ENCODE measurements around the gene FOCAD. TPM values are rescaled to one million over a fixed set of nuclear protein-coding genes. Genes with fewer than 3 reads are reported as not detected.

The FOCAD gene
- total and polyA plus RNA-seq, 10 of the 15 experiments (the other 5 are each of a cell fraction or from before 2014, with no cell fraction given), result 13.7 to 93.0 (median 41.8) TPM

DNA sequence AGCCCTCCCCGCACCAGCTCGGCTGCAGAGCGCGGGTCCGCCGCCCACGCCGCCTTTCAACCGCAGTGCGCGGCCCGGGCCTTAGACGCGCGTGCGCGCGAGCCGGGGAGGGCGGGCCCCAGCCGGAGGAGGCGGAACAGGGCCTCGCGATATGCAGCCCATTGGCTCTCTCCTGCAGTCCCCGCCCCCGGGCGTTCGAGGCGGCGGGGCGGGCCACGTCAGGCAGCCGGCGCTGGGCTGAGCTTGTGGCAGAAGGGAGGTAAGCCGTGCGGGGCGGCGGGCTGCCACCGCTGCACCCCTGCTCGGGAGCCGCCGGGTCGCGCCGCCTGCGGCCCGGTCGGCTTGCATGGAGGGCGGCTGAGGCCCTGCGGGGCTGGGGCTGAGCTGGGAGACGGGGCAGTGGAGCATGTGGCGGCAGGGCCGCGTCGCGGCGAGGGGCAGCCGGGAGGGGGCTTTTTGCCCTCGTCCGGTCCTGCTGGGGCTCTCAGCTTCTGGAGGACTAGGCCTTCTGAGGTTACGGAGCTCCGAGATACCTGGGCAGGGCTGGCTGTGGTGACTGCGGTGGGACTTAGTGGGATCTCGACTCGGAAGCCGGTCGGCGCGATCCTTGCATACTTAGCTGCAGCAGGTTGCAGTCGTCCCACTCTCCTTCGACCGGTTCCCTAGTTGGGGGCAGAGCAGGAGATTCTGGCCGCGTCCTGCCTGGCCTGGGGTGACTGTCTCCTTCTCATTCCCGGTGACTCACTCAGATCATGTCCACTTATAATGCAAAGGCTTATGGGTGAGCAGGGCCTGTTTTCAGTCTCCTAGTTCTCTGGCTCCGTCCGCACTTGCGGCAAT is at the start of gene FOCAD (continued):
- TF ChIP-seq, protein P1, sequence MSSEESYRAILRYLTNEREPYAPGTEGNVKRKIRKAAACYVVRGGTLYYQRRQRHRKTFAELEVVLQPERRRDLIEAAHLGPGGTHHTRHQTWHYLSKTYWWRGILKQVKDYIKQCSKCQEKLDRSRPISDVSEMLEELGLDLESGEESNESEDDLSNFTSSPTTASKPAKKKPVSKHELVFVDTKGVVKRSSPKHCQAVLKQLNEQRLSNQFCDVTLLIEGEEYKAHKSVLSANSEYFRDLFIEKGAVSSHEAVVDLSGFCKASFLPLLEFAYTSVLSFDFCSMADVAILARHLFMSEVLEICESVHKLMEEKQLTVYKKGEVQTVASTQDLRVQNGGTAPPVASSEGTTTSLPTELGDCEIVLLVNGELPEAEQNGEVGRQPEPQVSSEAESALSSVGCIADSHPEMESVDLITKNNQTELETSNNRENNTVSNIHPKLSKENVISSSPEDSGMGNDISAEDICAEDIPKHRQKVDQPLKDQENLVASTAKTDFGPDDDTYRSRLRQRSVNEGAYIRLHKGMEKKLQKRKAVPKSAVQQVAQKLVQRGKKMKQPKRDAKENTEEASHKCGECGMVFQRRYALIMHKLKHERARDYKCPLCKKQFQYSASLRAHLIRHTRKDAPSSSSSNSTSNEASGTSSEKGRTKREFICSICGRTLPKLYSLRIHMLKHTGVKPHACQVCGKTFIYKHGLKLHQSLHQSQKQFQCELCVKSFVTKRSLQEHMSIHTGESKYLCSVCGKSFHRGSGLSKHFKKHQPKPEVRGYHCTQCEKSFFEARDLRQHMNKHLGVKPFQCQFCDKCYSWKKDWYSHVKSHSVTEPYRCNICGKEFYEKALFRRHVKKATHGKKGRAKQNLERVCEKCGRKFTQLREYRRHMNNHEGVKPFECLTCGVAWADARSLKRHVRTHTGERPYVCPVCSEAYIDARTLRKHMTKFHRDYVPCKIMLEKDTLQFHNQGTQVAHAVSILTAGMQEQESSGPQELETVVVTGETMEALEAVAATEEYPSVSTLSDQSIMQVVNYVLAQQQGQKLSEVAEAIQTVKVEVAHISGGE (CRISPR knock-in tag; IDR thresholded peaks at IDR 0.05), result no peak
- TF ChIP-seq RB1 (IDR thresholded peaks at IDR 0.05; ENCODE audit: borderline replicate concordance) (no peak; the same call in 1 of the 2 replicates), TBL1XR1 (IDR thresholded peaks at IDR 0.05; ENCODE audit: low read depth, low read length) (no peak), BHLHE40 (IDR thresholded peaks at IDR 0.05; ENCODE audit: borderline replicate concordance in 1 of 2, low read depth in 2 of 2, low read length in 1 of 2) (peak in 1 of 2 experiments; percentile 80; a peak in 1 of 4 replicates), HDGF (IDR thresholded peaks at IDR 0.05) (no peak), TCF7 (IDR thresholded peaks at IDR 0.05; ENCODE audit: borderline replicate concordance) (no peak), RAD51 (IDR thresholded peaks at IDR 0.05) (no peak), SRF (IDR thresholded peaks at IDR 0.05; ENCODE audit: low read depth in 2 of 2, low read length in 2 of 2) (no peak), RFX5 (IDR thresholded peaks at IDR 0.05; ENCODE audit: low read depth, low read length) (no peak), SP1 (IDR thresholded peaks at IDR 0.05; ENCODE audit: low read depth, low read length) (peak; percentile 45)
- TF ChIP-seq, protein P2, sequence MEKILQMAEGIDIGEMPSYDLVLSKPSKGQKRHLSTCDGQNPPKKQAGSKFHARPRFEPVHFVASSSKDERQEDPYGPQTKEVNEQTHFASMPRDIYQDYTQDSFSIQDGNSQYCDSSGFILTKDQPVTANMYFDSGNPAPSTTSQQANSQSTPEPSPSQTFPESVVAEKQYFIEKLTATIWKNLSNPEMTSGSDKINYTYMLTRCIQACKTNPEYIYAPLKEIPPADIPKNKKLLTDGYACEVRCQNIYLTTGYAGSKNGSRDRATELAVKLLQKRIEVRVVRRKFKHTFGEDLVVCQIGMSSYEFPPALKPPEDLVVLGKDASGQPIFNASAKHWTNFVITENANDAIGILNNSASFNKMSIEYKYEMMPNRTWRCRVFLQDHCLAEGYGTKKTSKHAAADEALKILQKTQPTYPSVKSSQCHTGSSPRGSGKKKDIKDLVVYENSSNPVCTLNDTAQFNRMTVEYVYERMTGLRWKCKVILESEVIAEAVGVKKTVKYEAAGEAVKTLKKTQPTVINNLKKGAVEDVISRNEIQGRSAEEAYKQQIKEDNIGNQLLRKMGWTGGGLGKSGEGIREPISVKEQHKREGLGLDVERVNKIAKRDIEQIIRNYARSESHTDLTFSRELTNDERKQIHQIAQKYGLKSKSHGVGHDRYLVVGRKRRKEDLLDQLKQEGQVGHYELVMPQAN (conservative IDR thresholded peaks at IDR 0.05), result peak; percentile 92
- TF ChIP-seq, protein P3, sequence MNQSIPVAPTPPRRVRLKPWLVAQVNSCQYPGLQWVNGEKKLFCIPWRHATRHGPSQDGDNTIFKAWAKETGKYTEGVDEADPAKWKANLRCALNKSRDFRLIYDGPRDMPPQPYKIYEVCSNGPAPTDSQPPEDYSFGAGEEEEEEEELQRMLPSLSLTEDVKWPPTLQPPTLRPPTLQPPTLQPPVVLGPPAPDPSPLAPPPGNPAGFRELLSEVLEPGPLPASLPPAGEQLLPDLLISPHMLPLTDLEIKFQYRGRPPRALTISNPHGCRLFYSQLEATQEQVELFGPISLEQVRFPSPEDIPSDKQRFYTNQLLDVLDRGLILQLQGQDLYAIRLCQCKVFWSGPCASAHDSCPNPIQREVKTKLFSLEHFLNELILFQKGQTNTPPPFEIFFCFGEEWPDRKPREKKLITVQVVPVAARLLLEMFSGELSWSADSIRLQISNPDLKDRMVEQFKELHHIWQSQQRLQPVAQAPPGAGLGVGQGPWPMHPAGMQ (IDR thresholded peaks at IDR 0.05; ENCODE audit: borderline replicate concordance), result no peak
